ENCODE data around the gene ZNRF1.

DNA sequence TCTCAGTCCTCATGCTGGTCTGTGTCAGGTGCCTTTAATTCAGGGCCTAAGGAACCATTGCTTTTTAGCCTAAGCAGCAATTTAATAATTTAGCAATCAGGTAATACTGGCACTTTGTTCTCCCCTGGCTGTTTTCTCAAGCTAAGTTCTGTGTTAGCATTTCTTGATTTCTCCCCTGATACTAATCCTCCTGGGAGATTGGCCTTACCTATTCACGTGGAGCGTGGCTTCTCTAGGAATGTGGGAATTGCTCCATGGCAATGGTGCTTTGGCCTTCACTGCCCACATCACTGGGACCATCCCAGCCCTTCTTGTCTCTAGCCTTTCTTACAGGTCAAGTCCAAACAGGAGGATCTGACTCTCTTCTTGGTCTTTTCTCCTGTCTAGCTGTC, 55.7 kb downstream of the ZNRF1 start:
- no peak for TF ChIP-seq POLR2A (IDR thresholded peaks at IDR 0.05)
- TF ChIP-seq, protein P1, sequence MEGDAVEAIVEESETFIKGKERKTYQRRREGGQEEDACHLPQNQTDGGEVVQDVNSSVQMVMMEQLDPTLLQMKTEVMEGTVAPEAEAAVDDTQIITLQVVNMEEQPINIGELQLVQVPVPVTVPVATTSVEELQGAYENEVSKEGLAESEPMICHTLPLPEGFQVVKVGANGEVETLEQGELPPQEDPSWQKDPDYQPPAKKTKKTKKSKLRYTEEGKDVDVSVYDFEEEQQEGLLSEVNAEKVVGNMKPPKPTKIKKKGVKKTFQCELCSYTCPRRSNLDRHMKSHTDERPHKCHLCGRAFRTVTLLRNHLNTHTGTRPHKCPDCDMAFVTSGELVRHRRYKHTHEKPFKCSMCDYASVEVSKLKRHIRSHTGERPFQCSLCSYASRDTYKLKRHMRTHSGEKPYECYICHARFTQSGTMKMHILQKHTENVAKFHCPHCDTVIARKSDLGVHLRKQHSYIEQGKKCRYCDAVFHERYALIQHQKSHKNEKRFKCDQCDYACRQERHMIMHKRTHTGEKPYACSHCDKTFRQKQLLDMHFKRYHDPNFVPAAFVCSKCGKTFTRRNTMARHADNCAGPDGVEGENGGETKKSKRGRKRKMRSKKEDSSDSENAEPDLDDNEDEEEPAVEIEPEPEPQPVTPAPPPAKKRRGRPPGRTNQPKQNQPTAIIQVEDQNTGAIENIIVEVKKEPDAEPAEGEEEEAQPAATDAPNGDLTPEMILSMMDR (IDR thresholded peaks at IDR 0.05): no peak

Measured in testis (tissue), 2 donors.